A549 (cell line): ENCODE data around the gene C19orf53. TPM values are rescaled to one million over a fixed set of nuclear protein-coding genes. Genes with fewer than 3 reads are reported as not detected.

Experiments used
- ATAC-seq, 2 experiments: fragments of 200-7000 bp in 1 of 2; fragments of >200 bp in 1 of 2; cut with Nextera tagmentation in 1 of 2; cut with Tn5 transposase in 1 of 2; 3 replicates each; pipeline versions ENCODE4 v1.8.0 to v1.9.1; 2018 to 2020; ENCODE audit warnings: mild to moderate bottlenecking in 1 of 2, moderate library complexity in 1 of 2
- CTCF ChIA-PET: fragments of 300-600 bp; sonication (Branson Sonifier 250); formaldehyde crosslinking; extraction: SDS; loops from one replicate; lab custom pipeline; 2021; ENCODE audit warnings: antibody characterized with exemption, inconsistent platforms; lab: Yijun Ruan, JAX
- POLR2A ChIA-PET: fragments of 350-600 bp; formaldehyde crosslinking; extraction: SDS; loops from one replicate; lab custom pipeline; 2021; ENCODE audit warnings: antibody characterized with exemption, inconsistent platforms; lab: Yijun Ruan, JAX
- DNase-seq, 2 experiments: peaks; one replicate each; pipeline versions ENCODE4 v3.0.0 to v3.0.0-alpha.2; 2011 to 2016; ENCODE audit warnings: low read depth in 1 of 2, low spot score in 1 of 2
- FAIRE-seq: peaks from 2 replicates; lab custom pipeline; 2011; peaks lifted over from hg19 to GRCh38; lab: Jason Lieb, UNC
- H3K27ac ChIP-seq, 2 experiments: fragments of >200 bp; sonication (Bioruptor Twin); formaldehyde crosslinking; 3 replicates each; pipeline ENCODE4 v1.5.1; 2016 to 2017
- H3K4me1 ChIP-seq: fragments of >200 bp; sonication (Bioruptor Twin); formaldehyde crosslinking; 3 replicates; pipeline ENCODE4 v1.6.1; 2016
- H3K4me2 ChIP-seq: fragments of >200 bp; sonication (Bioruptor Twin); formaldehyde crosslinking; 3 replicates; pipeline ENCODE4 v1.6.1; 2016
- H3K4me3 ChIP-seq: fragments of >200 bp; sonication (Bioruptor Twin); formaldehyde crosslinking; 3 replicates; pipeline ENCODE4 v1.5.1; 2016
- H3K9me3 ChIP-seq: fragments of >200 bp; sonication (Bioruptor Twin); formaldehyde crosslinking; 3 replicates; pipeline ENCODE4 v1.6.1; 2016
- BCL3 ChIP-seq: fragments of >200 bp; sonication (Bioruptor Twin); formaldehyde crosslinking; IDR thresholded peaks from 3 replicates; pipeline ENCODE4 v1.6.1; 2016
- CTCF ChIP-seq: fragments of >200 bp; sonication (Bioruptor Twin); formaldehyde crosslinking; IDR thresholded peaks from 3 replicates; pipeline ENCODE4 v1.5.1; 2016
- EHF ChIP-seq: fragments of 250-450 bp; sonication (Bioruptor Pico); IDR thresholded peaks from 2 replicates; pipeline ENCODE4 v1.5.0; 2020; ENCODE audit warnings: mild to moderate bottlenecking
- FOSB ChIP-seq: fragments of 250-450 bp; sonication (Bioruptor Pico); IDR thresholded peaks from 2 replicates; pipeline ENCODE4 v1.5.0; 2020; ENCODE audit warnings: mild to moderate bottlenecking, moderate library complexity
- FOSL2 ChIP-seq, 2 experiments: fragments of 450-650 bp in 1 of 2; fragments of >200 bp in 1 of 2; sonication (Bioruptor Twin) in 1 of 2; formaldehyde crosslinking; IDR thresholded peaks; 2 replicates each; pipeline versions ENCODE4 v1.5.0 to v1.6.1; 2016 to 2020; ENCODE audit warnings: mild to moderate bottlenecking in 1 of 2, moderate library complexity in 1 of 2
- HMGXB4 ChIP-seq: fragments of 250-450 bp; sonication (Bioruptor Pico); IDR thresholded peaks from 2 replicates; pipeline ENCODE4 v1.5.0; 2021; ENCODE audit warnings: mild to moderate bottlenecking, moderate library complexity, borderline replicate concordance
- HOXA7 ChIP-seq: fragments of 250-450 bp; sonication (Bioruptor Pico); IDR thresholded peaks from 2 replicates; pipeline ENCODE4 v1.5.0; 2020; ENCODE audit warnings: mild to moderate bottlenecking, moderate library complexity
- HOXB5 ChIP-seq: fragments of 250-450 bp; sonication (Bioruptor Pico); IDR thresholded peaks from 2 replicates; pipeline ENCODE4 v1.5.0; 2020; ENCODE audit warnings: mild to moderate bottlenecking, moderate library complexity
- JUN ChIP-seq, 2 experiments: fragments of >200 bp; sonication (Bioruptor Twin); formaldehyde crosslinking; IDR thresholded peaks; 2 replicates in 1 of 2; 3 replicates in 1 of 2; pipeline ENCODE4 v1.6.1; 2016 to 2017
- KDM1A ChIP-seq: fragments of 200-600 bp; sonication (generic); IDR thresholded peaks from 2 replicates; pipeline ENCODE4 v1.6.1; 2016; ENCODE audit warnings: low read depth, mild to moderate bottlenecking
- REST ChIP-seq: fragments of 200-600 bp; sonication (generic); IDR thresholded peaks from 2 replicates; pipeline ENCODE4 v1.6.1; 2016; ENCODE audit warnings: antibody characterized with exemption, mild to moderate bottlenecking, moderate library complexity
- TP53 ChIP-seq: fragments of 250-450 bp; sonication (Bioruptor Pico); IDR thresholded peaks from 2 replicates; pipeline ENCODE4 v1.5.0; 2021; ENCODE audit warnings: mild to moderate bottlenecking, moderate library complexity
- USF2 ChIP-seq: fragments of 450-650 bp; IDR thresholded peaks from 2 replicates; pipeline ENCODE4 v1.6.1; 2014; ENCODE audit warnings: antibody characterized with exemption
- ZNF302 ChIP-seq: fragments of 250-450 bp; sonication (Bioruptor Pico); IDR thresholded peaks from 2 replicates; pipeline ENCODE4 v1.9.0; 2021; ENCODE audit warnings: inconsistent platforms, mild to moderate bottlenecking, moderate library complexity
- WGBS: methylation state at CpG from one replicate; pipeline ENCODE4 v1.1.6; 2017; ENCODE audit errors: missing lambda C conversion rate; 5-methylcytosine and 5-hydroxymethylcytosine counted together
- polyA plus RNA-seq, 4 experiments: library from polyadenylated mRNA; depleted of rRNA in 3 of 4; stranded (reverse); fragments of >200 nt; fragmentation: RNase III in 1 of 4; extraction: RNeasy Plus Mini Kit Qiagen cat#74134 plus additional on column Dnase treatment in 1 of 4; gene quantifications; 2 replicates in 3 of 4; 3 replicates in 1 of 4; pipeline ENCODE4 v1.2.3, GENCODE V29; 2011 to 2017
- TF ChIP-seq, protein P1 (sequence below): IDR thresholded peaks from 2 replicates; pipeline ENCODE4 v1.6.1; 2012
- TF ChIP-seq, protein P2 (sequence below): IDR thresholded peaks from 2 replicates; pipeline ENCODE4 v1.6.1; 2012

The C19orf53 gene
- polyA plus RNA-seq, 2 of the 4 experiments (the other 2 are of a cell fraction): 105 to 143 TPM

DNA sequence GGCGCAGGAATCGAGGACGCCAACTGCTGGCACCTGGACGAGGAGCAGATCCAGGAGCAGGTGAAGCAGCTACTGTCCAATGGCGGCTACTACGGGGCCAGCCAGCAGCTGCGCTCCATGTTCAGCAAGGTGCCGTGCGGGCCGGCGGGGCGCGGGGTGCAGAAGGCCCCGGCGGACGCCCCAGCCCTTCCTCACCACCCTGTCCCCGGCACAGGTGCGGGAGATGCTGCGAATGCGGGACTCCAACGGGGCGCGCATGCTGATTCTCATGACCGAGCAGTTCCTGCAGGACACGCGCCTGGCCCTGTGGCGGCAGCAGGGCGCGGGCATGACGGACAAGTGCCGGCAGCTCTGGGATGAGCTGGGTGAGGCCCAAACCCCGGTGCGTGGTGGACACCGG lies 34.6 kb downstream of the C19orf53 start:
- FAIRE-seq: no peak
- TF ChIP-seq HMGXB4 (CRISPR knock-in tag): no peak
- TF ChIP-seq FOSB (CRISPR knock-in tag): no peak
- TF ChIP-seq EHF (CRISPR knock-in tag): no peak
- TF ChIP-seq HOXB5: no peak
- no peak for TF ChIP-seq FOSL2 (IDR thresholded peaks at IDR 0.05)
- TF ChIP-seq FOSL2 (CRISPR knock-in tag; IDR thresholded peaks at IDR 0.05): no peak
- no peak for TF ChIP-seq USF2
- 96% methylated on average over 4 of the region's 34 CpGs for WGBS
- H3K27ac ChIP-seq: no peak overlapping the region
- CTCF ChIA-PET: interaction anchor here (1.0 to 2.7 kb wide), 2 partner anchors 11 kb away, joined by 3 to 9 read pairs; no protein-coding TSS in a partner anchor
- no peak; a peak in 1 of 6 replicates for ATAC-seq
- no peak overlapping the region for H3K4me2 ChIP-seq
- no peak overlapping the region for H3K4me3 ChIP-seq
- no peak for DNase-seq
- no peaks in the 10 kb centered on the region for H3K9me3 ChIP-seq
- POLR2A ChIA-PET: no interaction called here
- H3K4me1 ChIP-seq: no peaks in the 10 kb centered on the region

DNA sequence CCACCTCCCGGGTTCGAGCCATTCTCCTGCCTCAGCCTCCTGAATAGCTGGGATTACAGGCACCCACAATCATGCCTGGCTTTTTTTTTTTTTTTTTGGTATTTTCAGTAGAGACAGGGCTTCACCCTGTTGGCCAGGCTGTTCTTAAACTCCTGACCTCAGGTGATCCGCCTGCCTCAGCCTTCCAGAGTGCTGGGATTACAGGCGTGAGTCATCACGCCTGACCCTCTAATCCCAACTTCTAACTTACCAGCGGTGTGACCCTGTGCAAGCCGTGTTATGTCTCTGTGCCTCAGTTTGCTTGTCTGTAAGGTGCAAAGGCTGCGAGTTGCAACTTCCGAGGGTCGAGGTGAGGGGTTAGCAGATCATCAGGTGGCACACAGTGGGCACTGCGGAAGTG lies 38.3 kb downstream of the C19orf53 start:
- ATAC-seq: no peak

More for the DNA sequence above, 38.3 kb downstream of the C19orf53 start:
- ChIA-PET POLR2A (interaction anchor here (0.6 kb wide), 1 partner anchor 40 kb away, joined by 3 read pairs; no protein-coding TSS in a partner anchor), CTCF (interaction anchor here (0.6 to 1.0 kb wide), 3 partner anchors 19 to 621 kb away, joined by 3 to 4 read pairs (median 3); no protein-coding TSS in a partner anchor)
- Histone ChIP-seq H3K4me3 (no peak overlapping the region), H3K27ac (no peak overlapping the region), H3K4me1 (no peaks in the 10 kb centered on the region), H3K4me2 (no peak overlapping the region), H3K9me3 (no peaks in the 10 kb centered on the region)
- 87% methylated on average over 11 of the region's 11 CpGs for WGBS
- DNase-seq: no peak
- no peak for TF ChIP-seq TP53
- TF ChIP-seq KDM1A: no peak
- TF ChIP-seq REST: no peak
- TF ChIP-seq CTCF: no peak
- TF ChIP-seq, protein P1, sequence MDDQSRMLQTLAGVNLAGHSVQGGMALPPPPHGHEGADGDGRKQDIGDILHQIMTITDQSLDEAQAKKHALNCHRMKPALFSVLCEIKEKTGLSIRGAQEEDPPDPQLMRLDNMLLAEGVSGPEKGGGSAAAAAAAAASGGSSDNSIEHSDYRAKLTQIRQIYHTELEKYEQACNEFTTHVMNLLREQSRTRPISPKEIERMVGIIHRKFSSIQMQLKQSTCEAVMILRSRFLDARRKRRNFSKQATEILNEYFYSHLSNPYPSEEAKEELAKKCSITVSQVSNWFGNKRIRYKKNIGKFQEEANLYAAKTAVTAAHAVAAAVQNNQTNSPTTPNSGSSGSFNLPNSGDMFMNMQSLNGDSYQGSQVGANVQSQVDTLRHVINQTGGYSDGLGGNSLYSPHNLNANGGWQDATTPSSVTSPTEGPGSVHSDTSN: no peak
- no peak for TF ChIP-seq EHF (CRISPR knock-in tag)
- no peak for TF ChIP-seq JUN (IDR thresholded peaks at IDR 0.05)
- no peak for TF ChIP-seq USF2
- no peak for TF ChIP-seq ZNF302
- TF ChIP-seq, protein P2, sequence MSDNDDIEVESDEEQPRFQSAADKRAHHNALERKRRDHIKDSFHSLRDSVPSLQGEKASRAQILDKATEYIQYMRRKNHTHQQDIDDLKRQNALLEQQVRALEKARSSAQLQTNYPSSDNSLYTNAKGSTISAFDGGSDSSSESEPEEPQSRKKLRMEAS: no peak
- no peak for TF ChIP-seq BCL3
- no peak for TF ChIP-seq HOXA7
- no peak for FAIRE-seq
